RPMI8226 (cell line): Measurements from ENCODE around the gene SMURF1.

Source experiments
- DNase-seq: peaks from one replicate; pipeline ENCODE4 v3.0.0-alpha.2; 2015

Gene SMURF1

DNA sequence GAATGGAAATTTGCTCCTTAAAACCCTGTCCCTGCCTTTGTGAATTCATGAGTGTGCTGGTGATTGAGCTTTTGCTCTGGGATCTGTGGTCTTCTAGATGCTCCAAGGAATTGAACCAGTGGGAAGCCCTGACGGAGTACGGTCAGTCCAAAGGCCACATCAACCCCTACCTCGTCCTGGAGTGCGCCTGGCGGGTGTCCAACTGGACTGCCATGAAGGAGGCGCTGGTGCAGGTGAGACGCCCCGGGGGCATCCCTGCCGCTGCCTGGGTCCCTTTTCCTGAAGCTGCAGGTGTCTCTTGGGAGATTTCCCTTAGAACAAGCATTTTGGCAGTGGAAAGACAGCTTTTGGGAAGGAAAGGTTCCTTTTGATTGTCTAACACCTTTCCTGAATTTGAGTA lies 165.2 kb downstream of the SMURF1 start:
- no peak for DNase-seq
